A673 (cell line): ENCODE results near the gene SORCS3. TPM values are rescaled to one million over a fixed set of nuclear protein-coding genes. Genes with fewer than 3 reads are reported as not detected.

ENCODE experiments used
- BruUV-seq: library from RNA; stranded (reverse); fragments of 400-500 nt; replicated peaks from 2 replicates; lab custom pipeline; 2021; lab: Mats Ljungman, UMichigan
- CTCF ChIA-PET: fragments of 300-600 bp; sonication (Branson Sonifier 250); formaldehyde crosslinking; loops from one replicate; lab custom pipeline; 2022; ENCODE audit warnings: antibody characterized with exemption; lab: Charles Lee
- POLR2A ChIA-PET: fragments of 300-600 bp; sonication (Branson Sonifier 250); formaldehyde crosslinking; loops from one replicate; lab custom pipeline; 2022; ENCODE audit warnings: antibody characterized with exemption; ENCODE audit not compliant: low non-redundant PET; lab: Charles Lee
- DNase-seq: peaks from one replicate; pipeline ENCODE4 v3.0.0-alpha.2; 2015; ENCODE audit warnings: low spot score
- H3K27ac ChIP-seq: fragments of 200-600 bp; sonication (generic); 2 replicates; pipeline ENCODE4 v1.5.1; 2016; ENCODE audit warnings: mixed run types, low read depth, mild to moderate bottlenecking, mixed read lengths, antibody characterized with exemption, low read length; ENCODE audit not compliant: poor library complexity, severe bottlenecking
- H3K27me3 ChIP-seq: fragments of 200-600 bp; sonication (generic); replicated peaks from 2 replicates; pipeline ENCODE4 v1.6.1; 2017; ENCODE audit warnings: mixed run types, low read depth, mild to moderate bottlenecking, mixed read lengths, antibody characterized with exemption, low read length; ENCODE audit not compliant: insufficient read depth, poor library complexity
- H3K36me3 ChIP-seq: fragments of 200-600 bp; sonication (generic); 2 replicates; pipeline ENCODE4 v1.6.1; 2016; ENCODE audit warnings: mixed run types, mild to moderate bottlenecking, mixed read lengths, antibody characterized with exemption, low read length; ENCODE audit not compliant: insufficient read depth, poor library complexity, severe bottlenecking
- H3K4me1 ChIP-seq: fragments of 200-600 bp; sonication (generic); 2 replicates; pipeline ENCODE4 v1.6.1; 2017; ENCODE audit warnings: mixed run types, mild to moderate bottlenecking, mixed read lengths, antibody characterized with exemption, low read length; ENCODE audit not compliant: insufficient read depth, poor library complexity, severe bottlenecking
- H3K4me3 ChIP-seq: fragments of 200-600 bp; sonication (generic); 2 replicates; pipeline ENCODE4 v1.5.1; 2016; ENCODE audit warnings: low read depth, mixed run types, mild to moderate bottlenecking, mixed read lengths, low read length; ENCODE audit not compliant: poor library complexity, severe bottlenecking
- H3K9me3 ChIP-seq: fragments of 200-600 bp; sonication (generic); 2 replicates; pipeline ENCODE4 v1.6.1; 2016; ENCODE audit warnings: mixed run types, low read depth, mild to moderate bottlenecking, mixed read lengths, antibody characterized with exemption, low read length; ENCODE audit not compliant: poor library complexity, severe bottlenecking
- CTCF ChIP-seq: fragments of 300-800, 200-600 bp; sonication (generic); conservative IDR thresholded peaks from 2 replicates; pipeline ENCODE4 v1.5.1; 2017; ENCODE audit warnings: low read depth, mild to moderate bottlenecking, antibody characterized with exemption, low read length, moderate library complexity, mixed read lengths
- EZH2 ChIP-seq: fragments of 200-600 bp; sonication (generic); IDR thresholded peaks from 2 replicates; pipeline ENCODE4 v1.6.1; 2017; ENCODE audit warnings: borderline replicate concordance, low read depth, mild to moderate bottlenecking, mixed read lengths, antibody characterized with exemption, low read length; ENCODE audit not compliant: poor library complexity, severe bottlenecking
- intact Hi-C: fragments of 100-400 bp; cut with micrococcal nuclease; formaldehyde crosslinking; loops from one replicate; pipeline ENCODE4 v1.10.0; 2022; ENCODE audit not compliant: unreplicated experiment
- total RNA-seq: library from RNA; stranded (reverse); gene quantifications from 2 replicates; pipeline ENCODE4 v1.2.3, GENCODE V29; 2021

Gene SORCS3
- total RNA-seq, 1 experiment from 2014 or later, result not detected

- no TSS peak for BruUV-seq
- H3K27me3 ChIP-seq, result peaks cover 98% of the 10 kb centered on the region
- ChIA-PET POLR2A (no interaction called here), CTCF (no interaction called here)
- intact Hi-C loops, result no loop called here
- no peak for DNase-seq
- no peaks in the 10 kb centered on the region for H3K36me3 ChIP-seq
- TF ChIP-seq CTCF, result no peak
- no peak for TF ChIP-seq EZH2
- H3K4me1 ChIP-seq, result no peaks in the 10 kb centered on the region
- H3K9me3 ChIP-seq, result no peaks in the 10 kb centered on the region
- H3K27ac ChIP-seq, result no peak overlapping the region
- no peak overlapping the region for H3K4me3 ChIP-seq
Measured at GRCh38 chr10:104631946-104632345, 9.1 kb upstream of the SORCS3 start.

GRCh38 chr10:104638861-104639589 lies 2.1 kb upstream of the SORCS3 start:
- intact Hi-C loops, result no loop called here
- CTCF ChIA-PET, result interaction anchor here (0.5 kb wide), 1 partner anchor 25 kb away, joined by 3 read pairs; no protein-coding TSS in a partner anchor
- TF ChIP-seq CTCF (peak; percentile 63), EZH2 (no peak)
- no peak overlapping the region for H3K4me3 ChIP-seq
- no peaks in the 10 kb centered on the region for H3K36me3 ChIP-seq
- H3K4me1 ChIP-seq, result peaks cover 7% of the 10 kb centered on the region
- no peak overlapping the region for H3K27ac ChIP-seq
- BruUV-seq, result no TSS peak
- H3K9me3 ChIP-seq, result no peaks in the 10 kb centered on the region
- H3K27me3 ChIP-seq, result peaks cover 97% of the 10 kb centered on the region
- DNase-seq, result peak; percentile 34
- POLR2A ChIA-PET, result no interaction called here

- CTCF ChIA-PET, result interaction anchor here (0.5 kb wide), 1 partner anchor 26 kb away, joined by 3 read pairs; no protein-coding TSS in a partner anchor
- no TSS peak for BruUV-seq
- no peak overlapping the region for H3K4me3 ChIP-seq
- DNase-seq, result no peak
- peaks cover 97% of the 10 kb centered on the region for H3K27me3 ChIP-seq
- H3K27ac ChIP-seq, result no peak overlapping the region
- H3K9me3 ChIP-seq, result no peaks in the 10 kb centered on the region
- TF ChIP-seq CTCF (no peak), EZH2 (peak; percentile 92)
- H3K36me3 ChIP-seq, result no peaks in the 10 kb centered on the region
- POLR2A ChIA-PET, result no interaction called here
- intact Hi-C loops, result loop anchor here (10.0 kb wide), 1 partner anchor 1055 kb away; no protein-coding TSS in a partner anchor
- peaks cover 7% of the 10 kb centered on the region for H3K4me1 ChIP-seq
Measured at GRCh38 chr10:104639590-104640338, 1.3 kb upstream of the SORCS3 start.
